Renal pelvis (tissue), 4 donors: ENCODE measurements around the gene SAPCD2. TPM values are rescaled to one million over a fixed set of nuclear protein-coding genes. Genes with fewer than 3 reads are reported as not detected.
"Not testable (repeated sequence)": the region's sequence is repeated elsewhere in the genome, so short reads cannot be mapped to it uniquely, and the experiment has no call there.

Experiments
- DNase-seq: peaks from one replicate; pipeline ENCODE4 v3.0.0-alpha.2; 2013
- polyA plus RNA-seq, 3 donors: library from polyadenylated mRNA; unstranded; fragments of 120-200 nt; gene quantifications; one replicate each; pipeline ENCODE4 v1.2.1, GENCODE V29; 2013; ENCODE audit not compliant: insufficient read length in 3 of 3

SAPCD2 gene
- polyA plus RNA-seq, 3 donors = 8.0 to 10.4 (median 10.0) TPM

DNA sequence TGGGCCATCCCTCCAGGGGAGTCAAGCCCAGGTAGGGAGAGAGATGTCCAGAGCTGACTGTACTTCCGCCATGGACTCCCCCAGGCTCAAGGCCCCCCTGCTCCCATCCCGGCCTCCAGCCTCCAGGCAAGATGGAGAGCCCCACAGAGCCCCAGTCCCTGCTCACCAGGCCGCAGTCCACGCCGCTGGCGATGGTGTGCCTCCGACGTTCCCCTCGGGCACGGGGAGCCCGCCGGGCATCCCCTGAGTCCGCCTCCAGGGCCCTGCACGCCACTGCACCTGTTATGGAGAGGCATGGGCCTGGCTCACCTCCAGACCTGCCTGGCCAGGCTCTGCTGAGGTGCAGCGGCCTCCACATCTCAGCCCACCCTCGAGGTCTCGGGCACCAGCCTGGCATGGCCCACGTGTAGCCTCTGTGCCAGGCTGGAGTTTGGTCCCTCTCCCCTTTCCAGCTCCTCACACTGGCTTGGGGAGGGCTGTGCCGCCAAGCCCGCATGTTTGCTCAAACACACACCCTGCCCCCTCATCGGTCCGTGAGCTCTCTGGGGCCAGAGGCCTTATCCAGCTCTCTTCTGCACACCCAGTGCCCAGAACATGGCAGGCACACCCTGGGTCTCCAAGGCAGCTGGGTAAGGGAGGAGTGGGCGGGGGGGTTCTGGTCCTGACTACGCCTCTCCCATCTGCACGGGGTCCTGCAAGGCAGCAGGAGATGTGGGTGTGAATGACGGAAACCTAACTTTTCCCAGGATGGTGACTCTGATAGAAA is 4.1 kb downstream of the SAPCD2 start:
- no peak for DNase-seq

DNA sequence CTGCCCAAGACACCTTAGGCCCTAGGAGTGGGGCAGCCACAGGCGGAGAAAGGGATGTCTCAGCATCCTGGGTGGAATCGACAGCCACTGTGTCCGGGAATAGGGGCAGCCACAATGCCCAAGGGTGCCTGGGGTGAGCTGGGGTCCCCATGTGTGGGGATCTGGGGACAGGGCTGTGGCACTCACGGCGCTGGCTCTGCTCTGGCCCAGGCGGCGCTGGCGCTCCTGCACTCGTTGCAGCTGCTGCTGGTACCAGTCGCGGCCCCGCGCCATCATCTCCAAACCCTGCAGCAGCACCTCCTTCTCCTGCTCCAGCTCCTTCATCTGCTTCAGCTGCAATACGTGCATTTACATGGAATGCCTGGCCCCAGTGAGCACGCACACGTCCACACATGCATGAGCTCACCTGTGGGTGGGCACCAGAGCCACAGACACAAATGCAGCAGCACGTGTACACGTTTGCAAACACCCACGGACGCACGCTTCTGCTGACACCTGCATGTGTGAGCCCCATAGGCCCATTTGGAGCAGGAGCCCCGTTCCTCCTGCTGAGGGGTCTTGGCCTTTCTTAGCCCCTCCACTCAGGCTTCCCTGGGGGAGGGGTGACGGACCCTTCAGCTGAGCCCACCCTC is 4.9 kb downstream of the SAPCD2 start:
- no peak for DNase-seq

DNA sequence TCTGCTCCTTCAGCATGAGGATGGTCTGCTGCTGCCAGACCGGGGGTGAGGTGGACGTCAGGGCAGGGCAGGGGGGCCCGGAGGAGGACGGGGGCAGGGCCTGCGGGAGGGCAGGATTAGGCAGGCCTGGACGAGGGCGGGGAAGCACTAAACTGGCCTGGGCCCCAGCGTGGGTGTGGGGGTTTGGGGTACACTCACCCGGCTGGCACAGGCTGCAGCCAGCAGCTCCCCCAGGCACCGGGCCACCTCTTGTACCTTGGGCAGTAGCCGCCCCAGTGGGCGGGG is 5.5 kb downstream of the SAPCD2 start:
- DNase-seq = no peak

DNA sequence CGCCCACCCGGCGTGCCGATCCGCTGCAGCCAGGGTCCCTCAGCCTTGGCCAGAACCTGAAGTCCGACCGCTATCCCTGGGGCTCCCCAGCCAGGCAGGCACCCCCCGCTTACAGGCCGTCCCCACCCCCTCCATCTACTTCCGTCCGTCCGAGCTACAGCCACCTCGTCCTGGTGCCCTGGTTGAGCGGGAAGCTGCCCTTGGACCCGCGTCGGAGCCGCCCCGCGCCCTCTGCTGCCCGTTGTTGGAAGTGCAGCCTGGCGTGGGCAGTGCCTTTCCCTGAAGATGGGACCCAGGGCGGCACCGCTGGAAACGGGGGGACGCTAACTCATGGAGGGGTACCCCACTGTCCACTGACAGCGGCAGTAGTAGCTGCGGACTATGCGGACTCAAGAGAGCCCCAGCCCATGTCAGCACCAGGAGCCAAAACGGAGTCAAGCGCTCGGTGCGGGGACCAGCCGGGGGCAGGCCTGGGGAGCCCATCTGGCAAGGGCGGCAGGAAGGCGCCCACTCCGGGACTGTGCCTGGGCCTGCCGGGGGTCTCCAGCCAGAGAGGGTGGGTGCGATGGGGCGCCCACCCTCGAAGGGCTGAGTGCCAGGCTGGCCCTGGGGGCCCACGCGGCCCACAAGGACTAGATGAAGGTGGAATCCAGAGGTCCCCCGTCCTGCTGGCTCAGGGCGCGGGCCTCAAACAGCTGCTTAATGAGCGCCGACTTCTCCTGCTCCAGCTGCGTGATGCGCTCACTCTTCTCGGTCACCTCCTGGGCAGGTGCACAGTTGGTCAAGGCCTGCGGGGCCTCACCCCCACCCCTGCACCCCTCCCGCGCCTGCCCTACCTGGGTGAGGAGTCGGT is 6.1 kb downstream of the SAPCD2 start:
- no peak for DNase-seq

DNA sequence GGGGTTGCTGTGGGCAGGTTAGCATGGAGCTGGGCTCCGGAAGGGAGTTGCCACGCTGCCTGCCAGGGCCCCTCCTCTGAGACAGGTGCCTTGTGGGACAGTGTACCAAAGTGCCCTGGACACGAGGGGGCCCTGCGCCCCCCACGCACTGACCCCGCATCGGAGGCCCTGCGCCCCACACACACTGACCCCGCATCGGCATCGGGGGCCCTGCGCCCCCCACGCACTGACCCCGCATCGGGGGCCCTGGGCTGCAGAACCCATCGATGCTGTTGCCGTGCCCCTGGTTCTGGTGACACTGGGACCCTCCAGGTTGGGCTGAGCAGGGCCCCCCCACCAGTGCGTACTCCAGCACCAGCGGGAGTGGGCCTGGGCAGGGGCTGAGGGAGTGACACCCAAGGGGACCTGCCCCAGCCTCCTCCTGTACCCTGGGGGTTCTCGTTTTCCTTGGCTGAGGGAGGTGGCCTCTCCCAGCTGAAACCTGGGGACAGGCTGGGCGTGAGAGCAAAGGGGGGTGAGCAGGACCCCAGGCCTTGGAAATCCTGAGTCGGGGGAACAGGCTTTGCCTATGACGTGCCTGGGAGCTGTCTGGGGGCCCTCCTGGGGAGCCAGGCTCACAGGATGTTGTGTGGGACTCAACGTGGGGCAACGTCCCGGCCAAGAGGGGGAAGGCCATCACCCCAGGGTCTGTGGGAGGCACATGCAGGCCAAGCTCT is 6.9 kb downstream of the SAPCD2 start:
- no peak for DNase-seq

DNA sequence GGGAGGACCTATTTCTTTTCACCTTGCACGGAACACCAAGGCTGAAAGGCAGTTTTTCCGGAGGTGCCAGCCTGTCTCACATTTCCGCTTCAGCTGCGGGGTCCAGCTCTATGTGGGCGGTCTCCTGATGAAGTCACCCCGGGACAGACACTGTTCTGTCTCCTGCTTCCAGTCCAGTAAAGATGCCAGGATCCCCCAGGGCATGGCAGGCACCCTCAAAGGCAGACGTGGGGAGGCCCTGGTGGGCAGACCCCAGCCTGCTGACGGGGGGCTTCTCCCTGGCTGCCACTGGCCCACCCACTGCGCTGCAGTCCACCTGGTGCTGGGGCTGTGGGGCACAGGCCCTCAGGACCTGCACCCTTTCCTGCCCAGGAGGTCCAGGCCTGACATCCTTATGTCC is 7.6 kb downstream of the SAPCD2 start:
- DNase-seq = not testable (repeated sequence)

DNA sequence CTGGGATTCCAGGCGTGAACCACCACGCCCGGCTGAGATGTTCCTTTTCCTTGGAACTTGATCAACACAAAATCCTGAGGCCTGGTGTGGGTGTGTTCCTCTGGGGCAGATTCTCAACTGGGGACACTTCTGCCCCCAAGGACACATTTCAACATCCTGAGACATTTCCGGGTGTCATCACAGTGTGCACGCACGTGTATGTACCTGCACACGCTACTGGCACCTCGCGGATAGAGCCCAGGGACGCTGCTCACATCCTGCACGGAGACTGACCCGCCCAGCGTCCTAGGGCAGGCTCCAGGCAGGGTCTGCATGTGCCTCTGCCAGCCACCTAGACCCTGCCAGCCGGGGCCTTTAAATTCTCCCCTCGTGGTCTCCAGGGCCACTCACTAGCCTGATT is 8.0 kb downstream of the SAPCD2 start:
- no peak for DNase-seq

DNA sequence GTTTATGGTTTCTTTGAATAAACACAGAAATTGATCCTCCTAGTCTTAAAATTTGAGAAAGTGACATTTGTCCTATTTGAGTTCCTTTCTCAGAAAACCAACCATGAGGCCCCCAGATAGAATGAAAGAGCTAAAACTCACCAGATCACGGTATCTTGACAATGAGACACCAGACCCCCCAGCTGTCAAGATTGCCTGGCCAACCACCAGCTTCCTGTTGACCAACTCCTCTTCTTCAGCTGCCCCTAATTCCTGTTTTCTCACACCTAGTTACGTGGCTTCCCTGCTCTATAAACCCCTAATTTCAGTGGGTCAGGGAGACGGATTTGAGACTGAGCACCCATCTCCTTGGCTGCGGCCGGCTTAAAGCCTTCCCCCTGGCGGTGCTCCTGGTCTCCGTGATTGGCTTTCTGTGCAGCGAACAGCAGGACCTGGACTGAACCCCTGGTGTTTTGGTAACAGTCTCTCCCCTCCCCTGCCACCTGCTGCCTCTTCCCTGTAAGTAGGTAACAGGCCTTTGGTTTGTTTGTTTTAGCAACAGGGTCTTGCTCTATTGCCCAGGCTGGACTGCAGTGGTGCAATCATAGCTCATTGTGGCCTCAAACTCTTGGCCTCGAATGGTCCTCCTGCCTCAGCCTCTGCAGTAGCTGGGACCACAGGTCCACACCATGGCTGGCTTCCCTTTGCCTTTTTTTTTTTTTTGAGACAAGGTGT is 11.7 kb downstream of the SAPCD2 start:
- no peak for DNase-seq

DNA sequence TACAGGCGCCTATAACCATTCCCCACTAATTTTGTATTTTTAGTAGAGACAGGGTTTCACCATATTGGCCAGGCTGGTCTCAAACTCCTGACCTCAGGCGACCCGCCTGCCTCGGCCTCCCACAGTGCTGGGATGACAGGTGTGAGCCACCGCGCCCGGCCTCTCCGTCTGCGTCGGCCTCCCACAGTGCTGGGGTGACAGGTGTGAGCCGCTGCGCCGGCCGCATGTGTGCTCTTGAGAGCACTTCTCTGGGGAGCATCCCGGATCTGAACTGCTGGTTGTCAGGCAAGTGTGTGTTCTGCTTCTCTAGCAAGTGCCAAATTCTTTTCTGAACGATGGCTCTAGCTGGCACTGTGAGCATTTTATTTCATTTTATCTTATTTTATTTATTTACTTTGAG is 12.8 kb downstream of the SAPCD2 start:
- DNase-seq = no peak

DNA sequence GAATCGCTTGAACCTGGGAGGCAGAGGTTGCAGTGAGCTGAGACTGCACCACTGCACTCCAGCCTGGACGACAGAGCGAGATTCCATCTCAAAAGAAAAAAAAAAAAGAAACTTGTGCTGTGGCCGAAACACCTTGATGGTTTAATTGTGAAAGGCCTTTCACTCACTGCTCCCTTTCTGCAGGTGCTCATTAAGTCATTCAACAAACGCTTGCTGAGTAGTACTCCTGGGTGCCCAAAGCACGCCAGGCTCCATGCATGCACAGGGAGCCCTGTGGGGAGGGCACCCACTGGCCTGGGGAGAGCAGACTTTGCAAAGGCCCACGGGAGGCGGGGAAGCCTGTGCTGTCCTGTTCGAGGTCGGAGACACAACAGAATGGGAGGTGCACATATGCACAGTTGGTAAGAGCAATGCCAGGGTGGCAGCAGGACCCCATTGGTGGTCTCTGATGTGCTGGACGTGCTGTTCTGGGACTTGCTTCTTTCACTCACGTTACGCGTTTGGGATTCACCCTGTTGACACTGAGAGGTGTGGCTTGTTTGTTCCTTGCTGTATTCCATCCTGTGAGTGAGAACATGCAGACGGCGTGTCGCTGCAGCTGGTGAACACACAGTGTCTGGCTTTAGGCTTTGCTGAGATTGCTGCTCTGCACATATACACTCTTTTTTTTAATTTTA is 13.5 kb downstream of the SAPCD2 start:
- DNase-seq = no peak

DNA sequence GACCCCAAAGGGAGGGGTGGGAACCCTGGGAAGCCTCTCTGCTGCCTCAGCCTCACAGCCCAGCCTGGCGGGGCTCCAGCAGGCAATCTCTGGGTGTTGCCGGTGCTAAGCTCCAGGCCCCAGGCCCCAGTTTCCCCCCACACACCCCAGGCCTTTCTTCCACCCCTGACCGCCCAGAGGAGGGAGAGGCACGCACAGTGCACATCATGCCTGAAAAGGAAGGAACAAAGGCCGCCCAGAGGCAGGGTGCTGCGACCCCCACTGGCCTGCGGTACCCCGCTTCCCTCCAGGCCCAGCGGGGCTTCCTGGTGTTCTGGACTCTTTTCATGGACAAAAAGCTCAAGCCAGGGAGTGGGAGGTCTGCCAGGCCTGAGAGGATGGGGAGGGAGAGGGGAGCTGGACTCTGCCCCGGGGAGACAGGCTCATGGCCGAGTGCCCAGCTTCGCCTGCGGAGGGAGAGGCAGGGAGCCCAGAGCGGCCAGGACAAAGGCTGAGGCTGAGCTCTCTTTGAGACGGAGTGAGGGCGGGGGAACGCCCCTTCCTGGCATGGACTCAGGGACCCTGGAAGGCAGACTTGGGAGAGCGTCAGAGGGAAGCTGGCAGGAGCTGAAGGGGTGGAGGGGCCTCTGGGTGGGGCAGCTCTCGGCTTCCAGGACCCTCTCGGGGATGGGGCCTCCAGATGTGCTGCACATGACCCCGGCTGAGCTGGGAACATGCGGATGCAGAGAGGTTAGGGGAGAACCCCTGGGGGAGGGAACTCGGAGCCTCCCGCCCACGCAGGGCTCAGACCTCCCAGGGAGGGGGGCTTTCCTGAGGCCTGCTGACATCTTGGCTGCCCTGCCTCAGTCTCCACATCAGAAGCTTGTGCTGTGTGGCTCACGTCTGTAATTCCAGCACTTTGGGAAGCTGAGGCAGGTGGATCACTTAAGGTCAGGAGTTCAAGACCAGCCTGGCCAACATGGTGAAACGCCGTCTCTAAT is 14.7 kb downstream of the SAPCD2 start:
- peak; percentile 70 for DNase-seq

DNA sequence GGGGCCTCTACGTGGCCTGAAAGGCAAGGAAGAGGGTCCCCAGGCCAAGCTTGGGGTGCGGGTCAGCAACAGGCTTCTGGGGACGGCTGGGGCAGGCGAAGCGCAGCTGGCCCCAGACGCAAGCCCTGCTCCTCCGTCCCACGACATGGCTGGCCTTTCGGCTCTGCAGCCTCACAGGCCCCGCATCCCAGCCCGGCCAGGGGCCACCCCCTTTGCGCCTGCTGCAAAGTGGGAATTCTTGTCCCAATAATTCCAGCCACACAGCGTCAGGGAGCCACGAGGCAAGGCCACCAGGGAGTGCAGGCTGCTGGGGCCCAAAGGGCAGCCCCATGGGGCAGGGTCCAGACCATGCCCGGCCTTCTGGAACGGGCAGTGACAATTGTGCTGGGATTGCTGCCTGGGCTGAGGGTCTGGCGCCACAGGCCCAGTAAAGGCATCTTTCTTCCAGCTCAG is 15.4 kb downstream of the SAPCD2 start:
- DNase-seq = no peak

DNA sequence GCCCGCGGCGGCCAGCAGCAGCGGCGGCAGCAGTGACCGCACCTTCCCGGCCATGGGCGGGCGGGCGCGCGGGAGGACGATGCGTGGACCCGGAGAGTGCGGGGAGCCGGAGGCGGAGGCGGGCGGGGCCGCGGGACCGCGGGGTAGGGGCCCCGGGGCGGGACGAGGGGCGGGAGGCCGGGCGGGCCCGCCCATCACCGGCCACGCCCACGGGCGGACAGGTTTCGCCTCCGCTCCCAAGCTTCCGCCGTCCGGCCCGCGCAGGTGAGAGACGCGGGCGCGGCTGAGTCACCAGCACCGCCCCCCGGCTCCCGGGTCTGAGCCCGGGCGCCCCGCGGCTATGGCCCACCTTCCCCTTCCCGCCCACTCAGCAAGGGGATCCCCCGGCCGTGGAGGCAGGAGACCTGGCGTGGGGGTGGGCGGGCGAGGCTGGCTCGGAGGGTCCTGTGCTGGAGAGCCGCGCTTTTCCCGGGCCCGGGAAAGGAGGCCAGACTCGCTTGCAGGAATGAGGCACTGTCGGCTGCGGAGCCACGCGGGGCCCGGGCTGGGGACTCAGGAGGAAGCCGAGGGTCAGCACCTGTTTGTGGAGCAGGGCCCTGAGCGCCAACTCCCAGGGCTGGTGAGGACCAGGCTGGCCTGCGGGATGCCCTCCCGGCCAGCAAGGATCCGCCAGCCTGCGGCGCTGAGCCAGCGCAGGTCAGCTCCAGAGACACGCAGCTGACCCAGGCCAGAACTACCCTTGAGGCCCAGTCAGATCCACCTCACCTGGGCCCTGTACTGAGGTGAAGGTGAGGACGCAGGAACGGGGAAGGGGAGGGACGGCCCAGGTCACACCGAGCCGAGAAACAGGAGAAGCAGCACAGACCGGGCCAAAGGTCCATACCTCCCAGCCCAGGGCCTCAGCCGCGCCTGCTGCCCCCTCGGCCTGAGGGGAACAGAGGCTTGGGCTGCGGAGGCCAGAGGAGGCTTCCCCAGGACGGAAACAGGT is 16.1 kb downstream of the SAPCD2 start, which contains the start of gene ENTPD2:
TSS of gene ENTPD2 (minus strand) at position 118 of the 988 bp plus-strand sequence. CDS start at position 54, 64 bp downstream.
- DNase-seq = no peak

DNA sequence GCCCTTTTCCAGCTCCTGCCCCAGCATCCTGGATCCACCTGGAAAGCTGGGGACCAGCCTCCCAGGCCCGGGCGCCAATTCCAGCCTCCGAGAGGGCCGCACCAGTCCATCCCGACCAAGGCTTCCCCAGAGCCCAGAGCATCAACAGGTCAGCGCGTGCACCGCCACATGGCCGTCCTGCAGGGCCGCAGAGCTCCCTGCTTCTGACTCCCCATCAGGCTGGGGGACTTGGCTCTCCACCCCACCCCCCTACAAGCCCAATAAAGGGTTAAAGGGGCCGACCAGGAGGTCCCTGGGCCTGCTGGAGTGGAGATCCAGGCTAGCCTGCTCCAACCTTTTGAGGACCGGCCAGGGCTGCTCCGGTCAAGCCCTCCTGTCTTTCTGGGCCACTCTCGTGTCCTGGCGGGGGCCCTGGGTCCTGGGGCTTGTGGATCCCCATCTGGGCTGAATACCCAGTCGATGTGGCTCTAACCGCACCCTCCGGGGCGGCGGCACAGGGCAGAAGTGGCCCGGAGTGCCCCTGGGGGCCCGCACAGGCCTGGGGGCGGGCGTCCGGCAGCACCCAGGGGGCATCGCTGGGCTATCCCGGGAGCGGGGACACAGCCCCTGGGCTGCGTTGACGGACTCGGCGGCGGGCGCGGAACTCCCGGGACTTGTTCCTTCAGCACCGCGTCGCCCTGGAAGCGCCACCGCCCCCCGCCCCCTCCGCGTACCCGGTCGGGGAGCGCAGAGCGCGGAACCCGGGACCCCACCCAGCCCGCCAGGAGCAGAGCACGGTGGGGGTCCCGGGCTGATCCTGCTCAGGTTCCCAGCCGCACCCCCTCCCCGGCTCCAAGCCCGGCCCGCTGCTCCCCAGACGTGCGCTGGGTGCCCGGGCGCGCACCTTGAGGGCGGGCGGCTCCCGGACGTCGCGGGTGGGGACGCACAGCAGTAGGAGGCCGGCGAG is 17.1 kb downstream of the SAPCD2 start:
- no peak for DNase-seq

DNA sequence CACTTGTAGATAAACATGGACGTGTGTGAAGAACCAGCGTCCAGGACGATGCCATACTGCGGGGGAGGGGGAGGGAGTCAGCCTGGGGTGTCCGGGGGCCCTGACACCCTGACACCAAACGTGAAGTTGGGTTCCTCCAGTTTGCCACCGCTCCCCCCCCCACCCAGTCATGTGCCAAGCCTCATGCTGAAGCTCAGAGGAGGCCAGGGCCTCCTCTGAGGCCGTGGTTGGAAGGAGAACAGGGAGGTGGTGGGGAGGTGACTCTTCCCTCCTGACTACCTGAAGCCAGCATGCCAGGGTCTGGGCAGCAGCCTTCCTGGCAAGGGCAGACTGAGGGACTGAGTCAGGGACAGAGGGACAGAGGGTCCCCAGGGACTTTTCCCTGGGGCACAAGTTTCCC is 18.1 kb downstream of the SAPCD2 start:
- DNase-seq = no peak

DNA sequence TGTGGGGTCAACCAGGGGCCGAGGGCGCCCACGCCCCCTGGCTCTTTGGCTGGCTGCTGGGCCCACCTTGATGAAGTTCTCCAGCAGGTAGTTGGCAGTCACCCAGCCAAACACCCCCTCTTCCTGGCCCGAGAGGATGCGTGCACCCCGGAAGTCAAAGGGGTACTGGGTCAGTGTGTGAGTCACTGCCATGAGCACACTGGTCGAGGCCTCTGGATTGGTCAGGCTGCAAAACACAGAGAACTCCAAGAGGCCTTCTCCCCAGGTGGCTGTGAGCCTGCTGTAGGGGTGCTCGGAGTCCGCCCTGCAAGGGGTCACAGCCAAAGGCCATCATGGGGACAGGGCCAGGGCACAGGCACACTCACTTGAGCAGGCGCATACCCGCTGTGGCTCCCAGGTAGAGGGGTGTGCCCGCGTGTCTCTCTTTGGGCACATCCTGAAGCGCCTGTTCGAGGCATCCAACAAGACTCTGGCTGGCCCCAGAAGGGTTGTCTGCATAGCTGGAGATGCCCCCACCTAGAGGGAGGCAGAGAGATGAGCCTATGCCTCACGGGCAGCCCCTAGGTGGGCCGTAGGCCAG is 19.1 kb downstream of the SAPCD2 start:
- DNase-seq = no peak

DNA sequence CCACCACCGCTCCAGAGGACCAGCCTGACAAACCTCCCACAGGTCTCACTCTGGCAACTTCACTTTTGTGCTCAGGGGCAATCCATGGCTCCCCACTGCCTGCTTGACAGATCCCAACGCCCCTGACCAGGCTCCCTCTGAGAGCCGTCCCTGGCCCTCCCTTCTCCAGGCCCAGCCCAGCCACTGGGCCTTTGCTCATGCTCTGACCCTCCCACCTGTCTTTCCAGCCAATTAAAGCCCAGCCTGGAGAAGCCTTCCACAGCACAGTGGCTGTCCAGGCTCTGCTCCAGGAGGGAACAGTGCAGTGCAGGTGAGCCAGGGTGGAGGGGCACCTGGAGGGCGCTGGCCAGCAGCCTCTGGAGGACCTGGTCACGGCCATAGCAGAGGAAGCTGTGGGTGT is 19.8 kb downstream of the SAPCD2 start:
- DNase-seq = no peak
